ENCODE measurements around the gene MESP2. TPM values are rescaled to one million over a fixed set of nuclear protein-coding genes. Genes with fewer than 3 reads are reported as not detected.

MESP2 gene
- total and polyA plus RNA-seq, 9 of the 15 experiments (the other 6 are each of a cell fraction or from before 2014, with no cell fraction given): 0.08 to 0.82 (median 0.37) TPM

- TF ChIP-seq HMGXB4 (CRISPR knock-in tag; IDR thresholded peaks at IDR 0.05) (no peak), CXXC5 (CRISPR knock-in tag; IDR thresholded peaks at IDR 0.05) (no peak), CTBP1 (IDR thresholded peaks at IDR 0.05; ENCODE audit: borderline replicate concordance) (no peak), MAFF (IDR thresholded peaks at IDR 0.05; ENCODE audit: low read length) (no peak), NFXL1 (CRISPR knock-in tag; IDR thresholded peaks at IDR 0.05) (no peak), ZNF165 (CRISPR knock-in tag; IDR thresholded peaks at IDR 0.05; ENCODE audit: borderline replicate concordance) (no peak), DNMT1 (IDR thresholded peaks at IDR 0.05) (no peak), POLR2B (IDR thresholded peaks at IDR 0.05; ENCODE audit: low read depth, partially characterized antibody) (no peak), ZNF449 (CRISPR knock-in tag; IDR thresholded peaks at IDR 0.05) (0 out of 2 replicates have a peak, but pooled peaks have one; percentile 36), SMAD1 (IDR thresholded peaks at IDR 0.05; ENCODE audit: low read depth, low read length, partially characterized antibody) (no peak), PATZ1 (CRISPR knock-in tag; IDR thresholded peaks at IDR 0.05; ENCODE audit: borderline replicate concordance) (no peak), TCF15 (CRISPR knock-in tag; IDR thresholded peaks at IDR 0.05) (no peak), ZNF431 (CRISPR knock-in tag; IDR thresholded peaks at IDR 0.05) (no peak), SRSF7 (optimal IDR thresholded peaks at IDR 0.05; ENCODE audit: low read depth, low read length) (no peak), NR4A1 (CRISPR knock-in tag; IDR thresholded peaks at IDR 0.05) (no peak), NR4A1 (tag; IDR thresholded peaks at IDR 0.05) (0 out of 2 replicates have a peak, but pooled peaks have one; percentile 29), AFF4 (CRISPR knock-in tag; IDR thresholded peaks at IDR 0.05) (no peak), ZNF24 (IDR thresholded peaks at IDR 0.05) (no peak)
Measured at GRCh38 chr15:89783861-89784685, 7.9 kb downstream of the MESP2 start (continued).
